K562 (cell line): ENCODE measurements around the gene OPRL1. TPM values are rescaled to one million over a fixed set of nuclear protein-coding genes. Genes with fewer than 3 reads are reported as not detected.

Source experiments
- ATAC-seq: fragments of 200-7000 bp; cut with Tn5 transposase; 3 replicates; pipeline ENCODE4 v1.9.1; 2020; ENCODE audit warnings: moderate library complexity
- BruUV-seq: library from RNA; stranded (reverse); fragments of 400-500 nt; replicated peaks from 2 replicates; lab custom pipeline; 2021; lab: Mats Ljungman, UMichigan
- CTCF ChIA-PET: fragments of 300-600 bp; formaldehyde crosslinking; extraction: SDS; loops from one replicate; lab custom pipeline; 2021; ENCODE audit warnings: low intra/inter-chr PET ratio; lab: Yijun Ruan, JAX
- POLR2A ChIA-PET: fragments of 300-600, 350-650 bp; sonication (Branson Sonifier 250); formaldehyde crosslinking; extraction: SDS; loops from one replicate; lab custom pipeline; 2021; ENCODE audit warnings: antibody characterized with exemption, inconsistent platforms; lab: Yijun Ruan, JAX
- DNase-seq, 4 experiments: peaks; one replicate each; pipeline versions ENCODE4 v3.0.0 to v3.0.0-alpha.2; 2011 to 2018; ENCODE audit warnings: low spot score in 3 of 4, mixed read lengths in 3 of 4; ENCODE audit errors: extremely low read depth in 1 of 4
- FAIRE-seq: peaks from 2 replicates; lab custom pipeline; 2011; peaks lifted over from hg19 to GRCh38; lab: Jason Lieb, UNC
- H2AFZ ChIP-seq: 2 replicates; pipeline ENCODE4 v1.6.0; 2011; ENCODE audit warnings: low read depth, low read length, control low read depth, inconsistent platforms
- H3K27ac ChIP-seq: fragments of 200-600 bp; 3 replicates; pipeline ENCODE4 v1.8.0; 2011; ENCODE audit warnings: low read depth, mild to moderate bottlenecking, control low read depth, inconsistent platforms, low read length, moderate library complexity, mixed read lengths; ENCODE audit errors: extremely low read depth
- H3K27me3 ChIP-seq, 2 experiments: fragments of 300-600 bp in 1 of 2; 2 replicates in 1 of 2; 3 replicates in 1 of 2; pipeline versions ENCODE4 v1.6.0 to v1.8.0; 2011; ENCODE audit warnings: inconsistent platforms in 2 of 2, low read length in 2 of 2, mild to moderate bottlenecking in 1 of 2, mixed read lengths in 1 of 2, moderate library complexity in 1 of 2; ENCODE audit not compliant: control insufficient read depth in 2 of 2, insufficient read depth in 2 of 2
- H3K36me3 ChIP-seq: fragments of 300-600 bp; 3 replicates; pipeline ENCODE4 v1.8.0; 2011; ENCODE audit warnings: mild to moderate bottlenecking, low read length, inconsistent platforms; ENCODE audit not compliant: control insufficient read depth, insufficient read depth
- H3K4me1 ChIP-seq, 2 experiments: fragments of 200-600 bp in 1 of 2; replicated peaks in 1 of 2; 2 replicates in 1 of 2; 3 replicates in 1 of 2; pipeline versions ENCODE4 v1.5.1 to v1.8.0; 2011; ENCODE audit warnings: inconsistent platforms in 2 of 2, low read length in 2 of 2, mild to moderate bottlenecking in 1 of 2, mixed read lengths in 1 of 2, moderate library complexity in 1 of 2; ENCODE audit not compliant: control insufficient read depth in 2 of 2, insufficient read depth in 2 of 2
- H3K4me2 ChIP-seq: 2 replicates; pipeline ENCODE4 v1.6.1; 2011; ENCODE audit warnings: low read length, control low read depth, inconsistent platforms, mixed read lengths; ENCODE audit not compliant: insufficient read depth
- H3K4me3 ChIP-seq: fragments of 200-600 bp; sonication (generic), shearing (Covaris generic); 2 replicates; pipeline ENCODE4 v1.5.1; 2016; ENCODE audit warnings: control low read depth, inconsistent platforms
- H3K79me2 ChIP-seq: fragments of 200-600 bp; 3 replicates; pipeline ENCODE4 v1.8.0; 2011; ENCODE audit warnings: low read length, inconsistent platforms; ENCODE audit not compliant: control insufficient read depth, insufficient read depth
- H3K9ac ChIP-seq, 2 experiments: 2 replicates each; pipeline versions ENCODE4 v1.6.0 to v1.6.1; 2011; ENCODE audit warnings: low read depth in 2 of 2, low read length in 2 of 2, control low read depth in 1 of 2, inconsistent platforms in 1 of 2, mild to moderate bottlenecking in 1 of 2, mixed read lengths in 1 of 2; ENCODE audit not compliant: insufficient read depth in 1 of 2
- H3K9me1 ChIP-seq: one replicate; pipeline ENCODE4 v1.6.0; 2011; ENCODE audit warnings: inconsistent platforms, mild to moderate bottlenecking, low read length, moderate library complexity; ENCODE audit not compliant: control insufficient read depth, insufficient read depth
- H3K9me3 ChIP-seq: replicated peaks from 2 replicates; pipeline ENCODE4 v1.5.1; 2011; ENCODE audit warnings: low read depth, low read length, inconsistent platforms; ENCODE audit not compliant: control insufficient read depth, insufficient read depth
- H4K20me1 ChIP-seq: replicated peaks from 2 replicates; pipeline ENCODE4 v1.6.1; 2011; ENCODE audit warnings: low read length, inconsistent platforms, mixed read lengths; ENCODE audit not compliant: control insufficient read depth, insufficient read depth
- CBX8 ChIP-seq: fragments of 200-600 bp; sonication (generic); IDR thresholded peaks from 2 replicates; pipeline ENCODE4 v1.6.1; 2012; ENCODE audit warnings: borderline replicate concordance, mixed run types, low read depth, mild to moderate bottlenecking, moderate library complexity, mixed read lengths, low read length, control low read depth, inconsistent platforms; ENCODE audit not compliant: poor library complexity, severe bottlenecking; ENCODE audit errors: extremely low read depth
- CGGBP1 ChIP-seq: fragments of 250-450 bp; sonication (Bioruptor Pico); IDR thresholded peaks from 2 replicates; pipeline ENCODE4 v1.9.0; 2021; ENCODE audit warnings: mild to moderate bottlenecking
- E2F6 ChIP-seq, 2 experiments: IDR thresholded peaks; 2 replicates each; pipeline ENCODE4 v1.6.1; 2011; ENCODE audit warnings: borderline replicate concordance in 1 of 2, control low read depth in 1 of 2, low read depth in 1 of 2, low read length in 1 of 2, mild to moderate bottlenecking in 1 of 2, mixed read lengths in 1 of 2, moderate library complexity in 1 of 2; ENCODE audit not compliant: insufficient read depth in 1 of 2, insufficient read length in 1 of 2, poor library complexity in 1 of 2, severe bottlenecking in 1 of 2; ENCODE audit errors: extremely low read depth in 1 of 2
- HDGF ChIP-seq: fragments of 450-650 bp; IDR thresholded peaks from 2 replicates; pipeline ENCODE4 v1.6.1; 2016
- IFI16 ChIP-seq: fragments of 250-450 bp; sonication (Bioruptor Pico); IDR thresholded peaks from 2 replicates; pipeline ENCODE4 v2.1.2; 2022; ENCODE audit warnings: mild to moderate bottlenecking, inconsistent platforms
- SRF ChIP-seq, 2 experiments: fragments of 250-450, 450-650 bp in 1 of 2; sonication (Bioruptor Pico) in 1 of 2; sonication (generic) in 1 of 2; formaldehyde crosslinking; IDR thresholded peaks; 2 replicates each; pipeline versions ENCODE4 v1.5.0 to v1.5.1; 2020 to 2022; ENCODE audit warnings: mild to moderate bottlenecking in 1 of 2, missing genetic modification reagents in 1 of 2
- STAG1 ChIP-seq: sonication (generic); formaldehyde crosslinking; IDR thresholded peaks from 2 replicates; pipeline ENCODE4 v1.5.0; 2020; ENCODE audit warnings: missing genetic modification reagents, borderline replicate concordance
- TAL1 ChIP-seq: fragments of 450-650 bp; IDR thresholded peaks from 2 replicates; pipeline ENCODE4 v1.6.1; 2016; ENCODE audit warnings: mild to moderate bottlenecking
- TCF7L2 ChIP-seq: fragments of 150-350 bp; IDR thresholded peaks from 2 replicates; pipeline ENCODE4 v1.6.1; 2016; ENCODE audit warnings: low read depth, mild to moderate bottlenecking, low read length, moderate library complexity
- ZBTB12 ChIP-seq: fragments of 250-450 bp; sonication (Bioruptor Pico); IDR thresholded peaks from 2 replicates; pipeline ENCODE4 v1.4.0; 2020
- ZC3H11A ChIP-seq: IDR thresholded peaks from 2 replicates; pipeline ENCODE4 v1.6.1; 2012; ENCODE audit warnings: low read depth, low read length, improper control_type of control experiment
- ZC3H8 ChIP-seq: fragments of 450-650 bp; IDR thresholded peaks from 2 replicates; pipeline ENCODE4 v1.6.1; 2017
- ZNF717 ChIP-seq: fragments of 250-450 bp; sonication (Bioruptor Pico); IDR thresholded peaks from 2 replicates; pipeline ENCODE4 v1.5.0; 2021
- ZNF830 ChIP-seq: fragments of 250-450 bp; sonication (Bioruptor Pico); IDR thresholded peaks from 2 replicates; pipeline ENCODE4 v1.5.0; 2021; ENCODE audit warnings: mild to moderate bottlenecking
- ZSCAN32 ChIP-seq: fragments of 450-650 bp; formaldehyde crosslinking; IDR thresholded peaks from 2 replicates; pipeline ENCODE4 v1.4.0; 2020; ENCODE audit warnings: mild to moderate bottlenecking, moderate library complexity
- WGBS: fragments of 100-300 bp; shearing (Covaris generic); methylation state at CpG from one replicate; pipeline ENCODE4 v1.1.6; 2016; ENCODE audit warnings: low coverage, mixed read lengths; ENCODE audit not compliant: insufficient coverage; ENCODE audit errors: missing lambda C conversion rate; 5-methylcytosine and 5-hydroxymethylcytosine counted together
- in situ Hi-C: fragments of 300-500 bp; cut with MboI; formaldehyde crosslinking; loops from 4 replicates; pipeline ENCODE4 v1.15.0; 2018; ENCODE audit warnings: inconsistent platforms, mixed read lengths
- intact Hi-C: fragments of 100-400 bp; cut with micrococcal nuclease; formaldehyde crosslinking; loops from 2 replicates; pipeline ENCODE4 v1.14.2; 2022
- polyA plus RNA-seq, 8 experiments: library from polyadenylated mRNA; depleted of rRNA in 4 of 8; stranded (reverse) in 5 of 8; unstranded in 3 of 8; fragments of >200 nt; fragmentation: Nextera tagmentation in 2 of 8; fragmentation: Illumina TruSeq in 1 of 8; extraction: Ambion mirVana in 2 of 8; extraction: Trizol in 1 of 8; gene quantifications; 2 replicates each; pipeline versions ENCODE4 v1.2.1 to v1.2.3, GENCODE V29; 2011 to 2014; ENCODE audit warnings: inconsistent platforms in 1 of 8, missing spikeins in 1 of 8
- total RNA-seq, 7 experiments: library from RNA; depleted of rRNA in 6 of 7; stranded (reverse); fragments of >200 nt in 6 of 7; fragmentation: Illumina TruSeq in 2 of 7; extraction: Trizol in 2 of 7; gene quantifications; 2 replicates each; pipeline versions ENCODE4 v1.2.1 to v1.2.3, GENCODE V29; 2011 to 2021; ENCODE audit warnings: low replicate concordance in 1 of 7

The OPRL1 gene
- total and polyA plus RNA-seq, 9 of the 15 experiments (the other 6 are each of a cell fraction or from before 2014, with no cell fraction given), result 0.06 to 0.33 (median 0.11) TPM; not detected in 2

- no peak overlapping the region for H2AFZ ChIP-seq
- 0% methylated on average over 6 of the region's 6 CpGs for WGBS
- POLR2A ChIA-PET, result interaction anchor here (0.6 kb wide), 1 partner anchor 598 kb away, joined by 4 read pairs; no protein-coding TSS in a partner anchor
- H3K4me2 ChIP-seq, result no peak overlapping the region
- peaks cover 16% of the 10 kb centered on the region for H4K20me1 ChIP-seq
- no peak overlapping the region for H3K4me3 ChIP-seq
- in situ Hi-C loops, result no loop called here
- FAIRE-seq, result no peak
- no peak for ATAC-seq
- no peak overlapping the region for H3K9ac ChIP-seq
- H3K36me3 ChIP-seq, result no peaks in the 10 kb centered on the region
- no peaks in the 10 kb centered on the region for H3K9me3 ChIP-seq
- H3K79me2 ChIP-seq, result no peaks in the 10 kb centered on the region
- no peak for TF ChIP-seq CGGBP1
- no peak for TF ChIP-seq HDGF
- no peak for TF ChIP-seq E2F6 (IDR thresholded peaks at IDR 0.05; ENCODE audit: borderline replicate concordance in 1 of 2, extremely low read depth in 1 of 2, insufficient read depth in 1 of 2, insufficient read length in 1 of 2, low read depth in 1 of 2, low read length in 1 of 2, poor library complexity in 1 of 2, severe bottlenecking in 1 of 2)
- no peak for TF ChIP-seq ZC3H11A
- TF ChIP-seq CBX8, result no peak
- TF ChIP-seq ZC3H8, result no peak
- no peak for TF ChIP-seq SRF (CRISPR knock-in tag; IDR thresholded peaks at IDR 0.05)
- TF ChIP-seq ZBTB12 (CRISPR knock-in tag), result no peak
- TF ChIP-seq TAL1, result no peak
- no peak for TF ChIP-seq ZNF717 (CRISPR knock-in tag)
- no peak for TF ChIP-seq IFI16 (CRISPR knock-in tag)
- no peak for TF ChIP-seq ZSCAN32 (CRISPR knock-in tag)
- no peak for TF ChIP-seq STAG1 (CRISPR knock-in tag)
- TF ChIP-seq ZNF830 (CRISPR knock-in tag), result no peak
- TF ChIP-seq TCF7L2, result no peak
- TF ChIP-seq, all 486 proteins: peak for 0
- no peak for DNase-seq
- peaks cover 0 to 26% of the 10 kb centered on the region in 2 experiments; a peak in 1 of 5 replicates for H3K4me1 ChIP-seq
- CTCF ChIA-PET, result no interaction called here
- H3K9me1 ChIP-seq, result no peaks in the 10 kb centered on the region
- intact Hi-C loops, result no loop called here
- no peak overlapping the region for H3K27ac ChIP-seq
- BruUV-seq, result no TSS peak
- peaks cover 26 to 69% of the 10 kb centered on the region in 2 experiments; a peak in 4 of 5 replicates for H3K27me3 ChIP-seq
Observed at GRCh38 chr20:64113444-64113775, 33.5 kb downstream of the OPRL1 start.
